DOHH2 (cell line): Measurements from ENCODE around the gene THSD8.

Source experiments
- H3F3A ChIP-seq: fragments of 200-600 bp; sonication (generic), shearing (Covaris generic); 2 replicates; pipeline ENCODE4 v1.6.0; 2016; ENCODE audit warnings: antibody characterized with exemption, mild to moderate bottlenecking; ENCODE audit not compliant: control insufficient read depth, insufficient read depth
- H3K27ac ChIP-seq: fragments of 200-600 bp; sonication (generic); 2 replicates; pipeline ENCODE4 v1.5.1; 2014; ENCODE audit warnings: low read depth, mild to moderate bottlenecking, low read length, moderate library complexity
- H3K27me3 ChIP-seq: fragments of 200-600 bp; sonication (generic); 2 replicates; pipeline ENCODE4 v1.6.1; 2014; ENCODE audit warnings: mild to moderate bottlenecking, low read length, mixed read lengths; ENCODE audit not compliant: control insufficient read depth
- H3K36me3 ChIP-seq: fragments of 200-600 bp; sonication (generic); 2 replicates; pipeline ENCODE4 v1.6.1; 2014; ENCODE audit warnings: mild to moderate bottlenecking, low read length, moderate library complexity, mixed read lengths; ENCODE audit not compliant: control insufficient read depth
- H3K4me1 ChIP-seq: fragments of 200-600 bp; sonication (generic); 2 replicates; pipeline ENCODE4 v1.6.1; 2014; ENCODE audit warnings: mild to moderate bottlenecking, low read length, mixed read lengths; ENCODE audit not compliant: control insufficient read depth
- H3K4me2 ChIP-seq: fragments of 200-600 bp; sonication (generic); 2 replicates; pipeline ENCODE4 v1.6.0; 2014; ENCODE audit warnings: mild to moderate bottlenecking, low read length, moderate library complexity
- H3K4me3 ChIP-seq: fragments of 200-600 bp; sonication (generic); 2 replicates; pipeline ENCODE4 v1.5.1; 2014; ENCODE audit warnings: mild to moderate bottlenecking, low read length, mixed read lengths
- H3K79me2 ChIP-seq: fragments of 200-600 bp; sonication (generic); 2 replicates; pipeline ENCODE4 v1.6.1; 2014; ENCODE audit warnings: mild to moderate bottlenecking, low read length, mixed read lengths; ENCODE audit not compliant: control insufficient read depth
- H3K9me2 ChIP-seq: fragments of 200-600 bp; sonication (generic); replicated peaks from 2 replicates; pipeline ENCODE4 v1.6.1; 2014; ENCODE audit warnings: mild to moderate bottlenecking, low read length, mixed read lengths; ENCODE audit not compliant: control insufficient read depth
- H3K9me3 ChIP-seq: fragments of 200-600 bp; sonication (generic); 2 replicates; pipeline ENCODE4 v1.6.1; 2014; ENCODE audit warnings: antibody characterized with exemption, low read length, mixed read lengths; ENCODE audit not compliant: control insufficient read depth, insufficient read depth
- H4K20me1 ChIP-seq: fragments of 200-600 bp; sonication (generic); 2 replicates; pipeline ENCODE4 v1.6.0; 2014; ENCODE audit warnings: low read depth, mild to moderate bottlenecking, antibody characterized with exemption, low read length, moderate library complexity; ENCODE audit not compliant: control insufficient read depth, insufficient read depth
- EZH2phosphoT487 ChIP-seq: fragments of 200-600 bp; sonication (generic); IDR thresholded peaks from 2 replicates; pipeline ENCODE4 v1.6.1; 2017; ENCODE audit warnings: borderline replicate concordance, mild to moderate bottlenecking, antibody characterized with exemption, low read length, moderate library complexity, mixed read lengths
- TF ChIP-seq, protein P1 (sequence below): fragments of 200-600 bp; sonication (generic); IDR thresholded peaks from one replicate; pipeline ENCODE4 v1.5.1; 2014; ENCODE audit warnings: antibody characterized with exemption, mild to moderate bottlenecking, low read depth, low read length; ENCODE audit not compliant: poor library complexity, severe bottlenecking

The THSD8 gene

DNA sequence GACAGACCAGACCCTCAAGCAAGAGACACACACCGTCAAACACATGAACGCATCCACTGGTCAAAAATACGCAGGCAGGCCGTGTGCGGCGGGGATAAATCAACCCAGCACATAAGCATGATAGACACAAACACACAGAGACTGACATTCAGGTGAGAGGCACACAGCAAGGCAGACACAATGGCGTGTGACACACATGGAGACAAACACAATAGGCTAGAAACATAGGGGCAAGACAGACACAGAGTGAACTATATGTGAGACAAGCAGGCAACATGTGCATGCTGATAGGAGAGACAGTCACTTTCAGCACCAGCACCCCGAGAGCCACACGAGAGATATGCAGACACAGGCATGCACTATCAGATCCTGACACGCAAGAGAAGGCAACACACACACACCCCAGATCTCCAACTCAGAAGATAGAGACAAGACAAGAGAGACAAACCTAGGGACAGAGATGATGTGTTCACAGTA, 17.4 kb upstream of the THSD8 start:
- Histone ChIP-seq H3K79me2 (peaks cover 5% of the 10 kb centered on the region; the same call in 1 of the 2 replicates), H3F3A (peaks cover 48% of the 10 kb centered on the region), H3K9me2 (no peaks in the 10 kb centered on the region), H3K4me1 (peaks cover 83% of the 10 kb centered on the region), H3K27ac (peak overlapping the region; percentile 75), H3K9me3 (no peaks in the 10 kb centered on the region), H4K20me1 (no peaks in the 10 kb centered on the region), H3K4me2 (peak overlapping the region; percentile 93), H3K27me3 (no peaks in the 10 kb centered on the region), H3K36me3 (no peaks in the 10 kb centered on the region), H3K4me3 (peak overlapping the region; percentile 16; the same call in 1 of the 2 replicates)
- TF ChIP-seq EZH2phosphoT487: no peak

DNA sequence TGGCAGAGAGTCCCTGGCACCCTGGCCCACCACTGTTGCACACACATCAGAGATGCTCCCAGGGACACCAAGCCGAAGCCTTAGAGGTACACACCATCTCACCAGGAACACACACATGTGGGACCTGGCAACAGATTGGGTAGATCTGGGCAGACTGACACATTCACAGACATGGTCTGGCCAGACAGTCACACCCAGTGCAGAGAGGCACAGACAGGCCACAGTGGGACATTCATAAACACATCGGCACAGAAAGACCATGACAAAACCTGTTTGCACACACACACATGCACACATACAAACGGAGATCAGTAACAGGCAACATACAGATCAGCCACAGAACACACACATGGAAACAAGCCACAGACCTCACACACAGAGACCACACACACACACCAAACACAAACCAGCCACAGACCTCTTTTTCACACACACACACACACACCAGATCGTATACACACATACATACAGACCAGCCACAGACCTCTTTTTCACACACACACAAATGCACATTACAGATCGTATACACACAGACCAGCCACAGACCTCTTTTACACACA, 16.9 kb upstream of the THSD8 start:
- peaks cover 48% of the 10 kb centered on the region for H3F3A ChIP-seq
- H3K4me1 ChIP-seq: peaks cover 80% of the 10 kb centered on the region
- no peaks in the 10 kb centered on the region for H4K20me1 ChIP-seq
- no peaks in the 10 kb centered on the region for H3K36me3 ChIP-seq
- peak overlapping the region; percentile 93 for H3K4me2 ChIP-seq
- peak overlapping the region; percentile 16; the same call in 1 of the 2 replicates for H3K4me3 ChIP-seq
- no peaks in the 10 kb centered on the region for H3K27me3 ChIP-seq
- H3K9me3 ChIP-seq: no peaks in the 10 kb centered on the region
- no peaks in the 10 kb centered on the region for H3K9me2 ChIP-seq
- H3K27ac ChIP-seq: peak overlapping the region; percentile 75
- peaks cover 5% of the 10 kb centered on the region; the same call in 1 of the 2 replicates for H3K79me2 ChIP-seq
- TF ChIP-seq EZH2phosphoT487: no peak
- TF ChIP-seq, protein P1, sequence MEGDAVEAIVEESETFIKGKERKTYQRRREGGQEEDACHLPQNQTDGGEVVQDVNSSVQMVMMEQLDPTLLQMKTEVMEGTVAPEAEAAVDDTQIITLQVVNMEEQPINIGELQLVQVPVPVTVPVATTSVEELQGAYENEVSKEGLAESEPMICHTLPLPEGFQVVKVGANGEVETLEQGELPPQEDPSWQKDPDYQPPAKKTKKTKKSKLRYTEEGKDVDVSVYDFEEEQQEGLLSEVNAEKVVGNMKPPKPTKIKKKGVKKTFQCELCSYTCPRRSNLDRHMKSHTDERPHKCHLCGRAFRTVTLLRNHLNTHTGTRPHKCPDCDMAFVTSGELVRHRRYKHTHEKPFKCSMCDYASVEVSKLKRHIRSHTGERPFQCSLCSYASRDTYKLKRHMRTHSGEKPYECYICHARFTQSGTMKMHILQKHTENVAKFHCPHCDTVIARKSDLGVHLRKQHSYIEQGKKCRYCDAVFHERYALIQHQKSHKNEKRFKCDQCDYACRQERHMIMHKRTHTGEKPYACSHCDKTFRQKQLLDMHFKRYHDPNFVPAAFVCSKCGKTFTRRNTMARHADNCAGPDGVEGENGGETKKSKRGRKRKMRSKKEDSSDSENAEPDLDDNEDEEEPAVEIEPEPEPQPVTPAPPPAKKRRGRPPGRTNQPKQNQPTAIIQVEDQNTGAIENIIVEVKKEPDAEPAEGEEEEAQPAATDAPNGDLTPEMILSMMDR: no peak

DNA sequence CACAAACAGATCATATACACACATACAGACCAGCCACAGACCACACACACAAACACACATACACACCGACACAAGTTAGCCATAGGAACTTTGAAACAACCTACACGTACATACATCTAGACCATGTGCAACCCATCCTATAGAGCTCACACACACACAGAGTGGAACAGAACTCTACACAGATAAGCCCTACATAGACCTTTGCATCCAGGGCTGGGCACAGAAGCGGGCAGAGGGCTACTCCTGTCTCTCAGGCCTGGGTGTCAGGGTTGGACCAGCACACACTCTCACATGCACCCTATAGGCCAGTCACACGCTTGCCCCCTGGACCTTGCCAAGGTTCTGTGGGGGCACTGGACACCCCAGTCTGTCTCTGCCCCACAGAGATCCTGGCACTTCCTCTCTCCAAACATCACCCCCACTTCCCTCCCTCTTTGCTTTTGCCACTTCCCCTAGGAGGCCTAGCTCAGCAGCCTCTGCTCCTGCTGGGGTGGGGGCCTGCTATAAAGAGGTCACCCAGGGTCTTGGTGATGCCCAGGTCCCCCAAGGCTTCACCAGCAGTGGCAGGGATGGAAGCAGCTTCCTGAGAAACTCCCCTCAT, 16.3 kb upstream of the THSD8 start:
- Histone ChIP-seq H4K20me1 (no peaks in the 10 kb centered on the region), H3K9me3 (no peaks in the 10 kb centered on the region), H3K27ac (peak overlapping the region; percentile 75), H3K4me3 (peak overlapping the region; percentile 40), H3K9me2 (no peaks in the 10 kb centered on the region), H3K79me2 (peaks cover 5% of the 10 kb centered on the region), H3K4me1 (peaks cover 85% of the 10 kb centered on the region), H3K4me2 (peak overlapping the region; percentile 93), H3F3A (peaks cover 49% of the 10 kb centered on the region), H3K27me3 (no peaks in the 10 kb centered on the region), H3K36me3 (no peaks in the 10 kb centered on the region)
- TF ChIP-seq, protein P1: no peak

DNA sequence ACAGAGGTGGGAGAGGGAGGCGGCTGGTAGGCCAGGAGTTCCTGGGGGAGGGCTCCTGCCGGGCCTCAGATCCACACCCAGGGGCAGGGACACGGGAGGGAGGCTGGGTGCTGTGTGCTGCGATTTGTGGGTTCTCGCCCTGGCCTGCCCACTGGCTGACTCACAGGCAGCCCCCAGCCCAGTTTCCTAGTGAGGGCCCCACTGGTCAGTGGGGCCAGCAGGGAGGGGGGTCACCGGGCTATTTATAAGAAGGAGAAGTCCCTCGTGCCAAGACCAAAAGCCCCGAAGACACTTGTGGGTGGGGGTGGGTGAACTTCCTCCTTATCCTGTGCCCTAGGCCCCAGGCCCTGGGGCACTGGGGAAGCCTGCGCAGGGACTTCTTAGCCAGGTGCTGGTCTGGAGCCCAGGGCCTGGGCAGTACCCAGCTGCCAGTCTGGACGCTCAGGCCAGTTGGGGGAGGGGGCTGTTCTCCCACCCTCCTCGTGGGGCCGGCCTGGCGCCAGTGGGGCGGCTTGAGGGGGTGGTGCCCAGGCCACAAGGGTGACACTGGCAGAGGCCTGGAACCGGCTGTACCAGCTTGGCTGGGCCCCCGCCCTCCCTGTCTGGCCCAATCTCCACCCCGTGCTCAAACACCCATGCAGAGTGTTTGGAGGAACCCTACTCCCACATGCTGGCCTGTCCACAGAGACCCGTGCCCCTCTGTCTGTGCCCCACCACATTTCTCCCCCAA, 15.6 kb upstream of the THSD8 start:
- peaks cover 49% of the 10 kb centered on the region for H3F3A ChIP-seq
- H3K27me3 ChIP-seq: no peaks in the 10 kb centered on the region
- H3K79me2 ChIP-seq: peaks cover 9% of the 10 kb centered on the region
- peak overlapping the region; percentile 40 for H3K4me3 ChIP-seq
- TF ChIP-seq, protein P1: no peak
- no peak for TF ChIP-seq EZH2phosphoT487
- no peaks in the 10 kb centered on the region for H3K36me3 ChIP-seq
- peak overlapping the region; percentile 75 for H3K27ac ChIP-seq
- H4K20me1 ChIP-seq: no peaks in the 10 kb centered on the region
- H3K9me2 ChIP-seq: no peaks in the 10 kb centered on the region
- H3K4me1 ChIP-seq: peaks cover 91% of the 10 kb centered on the region
- H3K9me3 ChIP-seq: no peaks in the 10 kb centered on the region
- H3K4me2 ChIP-seq: peak overlapping the region; percentile 93
